ENCODE results near the gene GDPD4. TPM values are rescaled to one million over a fixed set of nuclear protein-coding genes. Genes with fewer than 3 reads are reported as not detected.

Gene GDPD4
- polyA plus RNA-seq, 4 donors: 2.2 to 4.5 TPM; not detected in 2

DNA sequence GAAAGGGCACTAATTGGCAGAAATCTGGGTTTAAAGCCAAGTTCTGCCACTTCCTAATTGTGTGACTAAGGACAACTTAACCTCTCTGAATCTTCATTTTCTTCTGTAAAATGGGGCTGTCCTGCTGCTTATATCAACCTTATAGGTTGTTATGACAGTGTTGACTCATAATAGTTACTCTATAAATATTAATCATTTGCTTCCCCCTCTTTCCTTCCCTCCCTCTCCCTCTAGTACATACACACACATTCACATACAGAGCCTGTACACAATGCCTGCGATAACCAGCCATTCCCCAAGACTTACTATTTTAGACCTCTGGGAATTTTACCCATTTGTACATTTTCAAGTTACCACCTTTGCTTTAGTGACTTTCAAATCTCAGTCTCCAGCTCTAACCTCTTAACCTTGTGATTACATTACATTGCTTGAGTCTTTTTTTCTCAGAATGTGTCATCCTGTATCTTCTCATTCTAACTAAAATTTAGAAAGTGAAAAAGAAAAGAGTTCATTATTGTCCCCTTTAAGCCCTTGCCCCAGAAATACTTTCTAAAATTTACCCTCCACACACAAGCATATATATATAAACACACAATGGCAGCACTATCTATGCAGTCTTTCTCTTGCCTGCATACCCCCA is 31.9 kb downstream of the GDPD4 start:
- WGBS, 3 donors: 83 to 94% (median 83%) methylated on average over 1 of the region's 1 CpG
- no peak for DNase-seq
- no peak for FAIRE-seq
- Histone ChIP-seq H3K9me3 (ENCODE audit: control insufficient read depth in 2 of 2, insufficient read depth in 1 of 2, low read depth in 1 of 2, low read length in 1 of 2) (no peaks in the 10 kb centered on the region), H3K36me3 (ENCODE audit: control insufficient read depth in 3 of 3, insufficient read depth in 2 of 3, low read depth in 1 of 3, low read length in 3 of 3) (no peaks in the 10 kb centered on the region), H3K4me1 (ENCODE audit: control insufficient read depth in 3 of 3, insufficient read depth in 2 of 3, low read depth in 1 of 3, low read length in 2 of 3) (no peaks in the 10 kb centered on the region), H3K4me3 (ENCODE audit: low read depth in 1 of 3, low read length in 3 of 3) (no peak overlapping the region), H3K27me3 (ENCODE audit: control insufficient read depth in 3 of 3, insufficient read depth in 3 of 3, low read length in 3 of 3) (no peaks in the 10 kb centered on the region), H3K27ac (ENCODE audit: low read depth in 1 of 3, low read length in 2 of 3) (no peak overlapping the region)

GRCh38 chr11:77267962-77268361 is 33.5 kb downstream of the GDPD4 start:
- FAIRE-seq: no peak

DNA sequence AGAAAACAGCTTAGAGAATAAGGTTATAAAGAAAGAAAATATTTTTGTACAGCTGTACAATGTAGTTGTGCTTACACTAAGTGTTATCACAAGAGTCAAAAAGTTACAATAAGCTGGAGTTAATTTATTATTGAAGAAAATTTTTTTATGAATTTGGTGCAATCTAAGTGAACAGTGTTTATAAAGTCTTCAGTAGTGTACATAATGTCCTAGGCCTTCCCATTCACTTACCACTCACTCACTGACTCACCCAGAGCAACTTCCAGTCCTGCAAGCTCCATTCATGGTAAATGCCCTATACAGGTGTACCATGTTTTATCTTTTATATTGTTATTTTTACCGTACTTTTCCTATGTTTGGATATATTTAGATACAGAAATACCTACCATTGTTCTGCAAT is 34.7 kb downstream of the GDPD4 start:
- FAIRE-seq (no peak), DNase-seq (no peak)
- H3K27me3 ChIP-seq (ENCODE audit: control insufficient read depth in 3 of 3, insufficient read depth in 3 of 3, low read length in 3 of 3): no peaks in the 10 kb centered on the region
- peaks cover 0 to 9% of the 10 kb centered on the region in 2 donors for H3K9me3 ChIP-seq (ENCODE audit: control insufficient read depth in 2 of 2, insufficient read depth in 1 of 2, low read depth in 1 of 2, low read length in 1 of 2)
- no peaks in the 10 kb centered on the region for H3K36me3 ChIP-seq (ENCODE audit: control insufficient read depth in 3 of 3, insufficient read depth in 2 of 3, low read depth in 1 of 3, low read length in 3 of 3)
- no peaks in the 10 kb centered on the region for H3K4me1 ChIP-seq (ENCODE audit: control insufficient read depth in 3 of 3, insufficient read depth in 2 of 3, low read depth in 1 of 3, low read length in 2 of 3)
- no peak overlapping the region for H3K27ac ChIP-seq (ENCODE audit: low read depth in 1 of 3, low read length in 2 of 3)
- no peak overlapping the region for H3K4me3 ChIP-seq (ENCODE audit: low read depth in 1 of 3, low read length in 3 of 3)
- WGBS, 3 donors: 91 to 93% (median 91%) methylated on average over 1 of the region's 1 CpG

More at GRCh38 chr11:77267962-77268361, 33.5 kb downstream of the GDPD4 start:
- WGBS, 3 donors: 90 to 95% (median 91%) methylated on average over 2 of the region's 2 CpGs
- H3K27me3 ChIP-seq (ENCODE audit: control insufficient read depth in 3 of 3, insufficient read depth in 3 of 3, low read length in 3 of 3): no peaks in the 10 kb centered on the region
- no peak for DNase-seq
- H3K36me3 ChIP-seq (ENCODE audit: control insufficient read depth in 3 of 3, insufficient read depth in 2 of 3, low read depth in 1 of 3, low read length in 3 of 3): no peaks in the 10 kb centered on the region
- no peak overlapping the region for H3K4me3 ChIP-seq (ENCODE audit: low read depth in 1 of 3, low read length in 3 of 3)
- peaks cover 0 to 3% of the 10 kb centered on the region in 2 donors for H3K9me3 ChIP-seq (ENCODE audit: control insufficient read depth in 2 of 2, insufficient read depth in 1 of 2, low read depth in 1 of 2, low read length in 1 of 2)
- H3K4me1 ChIP-seq (ENCODE audit: control insufficient read depth in 3 of 3, insufficient read depth in 2 of 3, low read depth in 1 of 3, low read length in 2 of 3): no peaks in the 10 kb centered on the region
- H3K27ac ChIP-seq (ENCODE audit: low read depth in 1 of 3, low read length in 2 of 3): no peak overlapping the region

DNA sequence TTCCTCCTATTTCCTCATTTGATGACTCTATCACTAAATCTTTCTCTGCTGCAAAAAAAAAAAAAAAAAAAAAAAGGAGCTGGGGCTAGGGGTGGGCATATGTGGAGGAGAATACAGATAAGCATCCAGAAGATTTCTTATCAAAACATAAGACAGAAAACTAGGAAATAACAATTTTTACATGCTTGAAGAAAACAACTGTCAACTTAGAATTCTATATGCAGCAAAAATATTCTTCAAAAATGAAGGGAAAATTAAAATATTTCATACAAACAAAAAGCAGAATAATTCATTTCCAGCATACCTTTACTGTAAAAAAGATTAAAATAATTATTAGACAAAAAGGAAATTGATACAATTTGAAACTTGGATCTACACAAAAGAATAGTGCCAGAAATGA is 38.7 kb downstream of the GDPD4 start:
- DNase-seq (no peak), FAIRE-seq (peak; percentile 75)
- Histone ChIP-seq H3K36me3 (ENCODE audit: control insufficient read depth in 3 of 3, insufficient read depth in 2 of 3, low read depth in 1 of 3, low read length in 3 of 3) (no peaks in the 10 kb centered on the region), H3K27me3 (ENCODE audit: control insufficient read depth in 3 of 3, insufficient read depth in 3 of 3, low read length in 3 of 3) (no peaks in the 10 kb centered on the region), H3K27ac (ENCODE audit: low read depth in 1 of 3, low read length in 2 of 3) (no peak overlapping the region), H3K4me1 (ENCODE audit: control insufficient read depth in 3 of 3, insufficient read depth in 2 of 3, low read depth in 1 of 3, low read length in 2 of 3) (no peaks in the 10 kb centered on the region), H3K9me3 (ENCODE audit: control insufficient read depth in 2 of 2, insufficient read depth in 1 of 2, low read depth in 1 of 2, low read length in 1 of 2) (peaks cover 0 to 11% of the 10 kb centered on the region in 2 donors), H3K4me3 (ENCODE audit: low read depth in 1 of 3, low read length in 3 of 3) (no peak overlapping the region)

DNA sequence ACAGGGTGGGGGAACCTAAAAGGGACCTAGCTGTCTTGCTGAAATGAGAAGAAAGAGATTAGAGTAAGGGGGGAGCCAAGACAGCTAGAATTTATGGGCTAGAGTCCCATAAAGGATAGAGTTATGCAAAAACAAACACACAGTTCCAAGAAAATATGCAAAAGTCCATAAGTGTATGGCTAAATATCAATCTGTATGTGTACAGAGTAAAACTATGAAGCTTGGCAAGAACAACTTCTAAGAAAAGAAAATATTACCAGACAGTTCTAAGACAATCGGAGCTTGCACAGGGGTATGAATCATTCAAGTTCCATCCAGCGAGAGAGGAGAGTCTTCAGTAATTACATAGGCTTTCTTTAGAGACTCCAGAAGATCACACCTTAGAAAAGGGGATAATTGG is 41.8 kb downstream of the GDPD4 start:
- H3K27ac ChIP-seq (ENCODE audit: low read depth in 1 of 3, low read length in 2 of 3): no peak overlapping the region
- H3K27me3 ChIP-seq (ENCODE audit: control insufficient read depth in 3 of 3, insufficient read depth in 3 of 3, low read length in 3 of 3): no peaks in the 10 kb centered on the region
- H3K4me1 ChIP-seq (ENCODE audit: control insufficient read depth in 3 of 3, insufficient read depth in 2 of 3, low read depth in 1 of 3, low read length in 2 of 3): no peaks in the 10 kb centered on the region
- FAIRE-seq: no peak
- no peak for DNase-seq
- no peaks in the 10 kb centered on the region for H3K36me3 ChIP-seq (ENCODE audit: control insufficient read depth in 3 of 3, insufficient read depth in 2 of 3, low read depth in 1 of 3, low read length in 3 of 3)
- H3K4me3 ChIP-seq (ENCODE audit: low read depth in 1 of 3, low read length in 3 of 3): no peak overlapping the region
- peaks cover 0 to 11% of the 10 kb centered on the region in 2 donors for H3K9me3 ChIP-seq (ENCODE audit: control insufficient read depth in 2 of 2, insufficient read depth in 1 of 2, low read depth in 1 of 2, low read length in 1 of 2)
- 74 to 95% (median 94%) methylated on average over 2 of the region's 2 CpGs for WGBS, 3 donors

GRCh38 chr11:77253690-77254089 is 47.8 kb downstream of the GDPD4 start:
- Histone ChIP-seq H3K27ac (ENCODE audit: low read depth in 1 of 3, low read length in 2 of 3) (no peak overlapping the region), H3K36me3 (ENCODE audit: control insufficient read depth in 3 of 3, insufficient read depth in 2 of 3, low read depth in 1 of 3, low read length in 3 of 3) (no peaks in the 10 kb centered on the region), H3K4me3 (ENCODE audit: low read depth in 1 of 3, low read length in 3 of 3) (no peak overlapping the region), H3K9me3 (ENCODE audit: control insufficient read depth in 2 of 2, insufficient read depth in 1 of 2, low read depth in 1 of 2, low read length in 1 of 2) (no peaks in the 10 kb centered on the region), H3K4me1 (ENCODE audit: control insufficient read depth in 3 of 3, insufficient read depth in 2 of 3, low read depth in 1 of 3, low read length in 2 of 3) (peaks cover 0 to 3% (median 0%) of the 10 kb centered on the region in 3 donors), H3K27me3 (ENCODE audit: control insufficient read depth in 3 of 3, insufficient read depth in 3 of 3, low read length in 3 of 3) (no peaks in the 10 kb centered on the region)
- no peak for FAIRE-seq
- no peak for DNase-seq
- 86 to 94% (median 87%) methylated on average over 1 of the region's 1 CpG for WGBS, 3 donors

DNA sequence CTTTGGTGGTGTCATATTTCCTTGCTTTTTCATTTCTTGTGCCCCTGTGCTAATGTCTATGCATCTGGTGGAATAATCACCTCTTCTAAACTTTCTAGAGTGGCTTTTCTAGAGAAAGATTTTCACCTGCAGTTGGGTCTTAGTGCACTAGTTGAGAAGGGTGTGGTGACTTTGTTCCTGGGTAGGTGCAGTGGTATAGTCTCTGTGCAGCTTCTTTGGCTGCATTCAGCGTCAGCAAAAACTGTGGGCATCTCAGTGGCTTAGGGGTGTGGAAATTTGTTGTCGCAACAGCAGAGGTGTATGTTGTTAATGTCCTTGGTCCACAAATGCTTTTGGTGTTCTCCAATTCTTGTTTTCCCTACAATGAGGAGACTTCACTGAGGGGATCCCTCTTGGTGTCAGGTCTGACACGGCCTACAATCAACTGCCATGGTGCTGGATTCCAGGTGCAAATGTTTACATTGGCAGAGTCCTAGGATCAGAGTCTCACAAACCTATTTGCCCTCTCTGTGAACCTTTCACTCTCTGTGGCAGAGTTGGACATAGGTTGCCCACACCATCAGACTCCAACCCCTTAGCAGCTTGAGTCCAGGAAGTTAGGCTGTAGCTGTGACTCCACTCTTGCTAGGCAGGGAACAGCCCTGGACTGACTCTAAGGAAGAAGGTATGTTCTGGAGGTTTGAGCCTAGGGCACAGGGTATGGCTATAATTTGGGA is 48.8 kb downstream of the GDPD4 start:
- Histone ChIP-seq H3K9me3 (ENCODE audit: control insufficient read depth in 2 of 2, insufficient read depth in 1 of 2, low read depth in 1 of 2, low read length in 1 of 2) (no peaks in the 10 kb centered on the region), H3K4me1 (ENCODE audit: control insufficient read depth in 3 of 3, insufficient read depth in 2 of 3, low read depth in 1 of 3, low read length in 2 of 3) (peaks cover 0 to 3% (median 0%) of the 10 kb centered on the region in 3 donors), H3K4me3 (ENCODE audit: low read depth in 1 of 3, low read length in 3 of 3) (no peak overlapping the region), H3K27ac (ENCODE audit: low read depth in 1 of 3, low read length in 2 of 3) (peak overlapping the region in 1 of 3 donors; percentile 21), H3K36me3 (ENCODE audit: control insufficient read depth in 3 of 3, insufficient read depth in 2 of 3, low read depth in 1 of 3, low read length in 3 of 3) (no peaks in the 10 kb centered on the region), H3K27me3 (ENCODE audit: control insufficient read depth in 3 of 3, insufficient read depth in 3 of 3, low read length in 3 of 3) (no peaks in the 10 kb centered on the region)
- WGBS, 3 donors: 49 to 81% (median 63%) methylated on average over 3 of the region's 3 CpGs
- DNase-seq (peak in 1 of 2 donors; percentile 89), FAIRE-seq (no peak)

DNA sequence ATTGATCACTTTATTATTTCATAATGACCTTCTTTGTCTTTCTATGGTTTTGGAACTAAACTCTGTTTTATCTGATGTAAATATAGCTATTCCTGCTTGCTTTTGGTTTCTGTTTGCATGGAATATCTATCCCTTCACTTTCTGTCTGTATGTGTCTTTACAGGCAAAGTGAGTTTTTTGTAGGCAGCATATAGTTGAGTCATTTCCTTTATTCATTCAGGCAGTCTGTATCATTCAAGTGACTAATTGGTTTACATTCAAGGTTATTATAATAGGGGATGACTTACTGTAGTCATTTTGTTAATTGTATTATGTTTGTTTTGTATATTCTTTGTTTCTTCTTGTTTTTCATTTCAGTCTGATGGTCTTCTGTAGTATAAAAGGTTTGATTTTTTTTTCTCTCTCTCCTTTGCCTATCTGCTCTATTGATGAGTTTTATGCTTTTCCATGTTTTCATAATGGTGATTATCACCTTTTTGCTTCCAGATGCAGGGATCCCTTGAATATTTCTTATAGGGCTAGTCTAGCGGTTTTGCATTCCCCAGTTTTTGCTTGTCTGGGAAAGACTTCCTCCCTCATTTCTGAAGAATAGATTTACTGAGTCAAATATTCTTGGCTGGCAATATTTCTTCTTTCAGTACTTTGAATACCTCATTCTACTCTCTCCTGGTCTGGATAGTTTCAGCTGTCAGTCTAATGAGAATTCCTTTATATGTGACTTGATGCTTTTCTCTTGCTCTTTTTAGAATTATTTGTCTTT is 50.4 kb downstream of the GDPD4 start:
- no peaks in the 10 kb centered on the region for H3K36me3 ChIP-seq (ENCODE audit: control insufficient read depth in 3 of 3, insufficient read depth in 2 of 3, low read depth in 1 of 3, low read length in 3 of 3)
- H3K4me3 ChIP-seq (ENCODE audit: low read depth in 1 of 3, low read length in 3 of 3): no peak overlapping the region
- H3K4me1 ChIP-seq (ENCODE audit: control insufficient read depth in 3 of 3, insufficient read depth in 2 of 3, low read depth in 1 of 3, low read length in 2 of 3): peaks cover 0 to 3% (median 0%) of the 10 kb centered on the region in 3 donors
- H3K27me3 ChIP-seq (ENCODE audit: control insufficient read depth in 3 of 3, insufficient read depth in 3 of 3, low read length in 3 of 3): no peaks in the 10 kb centered on the region
- 97 to 100% (median 97%) methylated on average over 1 of the region's 1 CpG for WGBS, 3 donors
- H3K9me3 ChIP-seq (ENCODE audit: control insufficient read depth in 2 of 2, insufficient read depth in 1 of 2, low read depth in 1 of 2, low read length in 1 of 2): no peaks in the 10 kb centered on the region
- DNase-seq: peak in 1 of 2 donors; percentile 10
- no peak for FAIRE-seq
- H3K27ac ChIP-seq (ENCODE audit: low read depth in 1 of 3, low read length in 2 of 3): no peak overlapping the region

All from small intestine (tissue), 7 donors.